ENCODE measurements around the gene PIPOX.

Gene PIPOX

GRCh38 chr17:29008591-29008990 is 34.4 kb upstream of the PIPOX start:
- Histone ChIP-seq H3K27me3 (replicated peaks; ENCODE audit: insufficient read depth, low read length) (peaks cover 47% of the 10 kb centered on the region), H3K9me2 (replicated peaks; ENCODE audit: insufficient read depth, low read length) (no peaks in the 10 kb centered on the region), H2AFZ (ENCODE audit: low read length) (no peak overlapping the region), H3K79me2 (ENCODE audit: low read length) (no peaks in the 10 kb centered on the region), H3K27ac (ENCODE audit: low read length) (no peak overlapping the region), H3K4me3 (ENCODE audit: low read length) (no peak overlapping the region), H3F3A (ENCODE audit: insufficient read depth, low read length) (no peaks in the 10 kb centered on the region), H4K20me1 (ENCODE audit: insufficient read depth, low read length) (no peaks in the 10 kb centered on the region), H3K36me3 (replicated peaks; ENCODE audit: insufficient read depth, low read length) (no peaks in the 10 kb centered on the region), H3K9ac (ENCODE audit: low read length) (no peak overlapping the region), H3K4me1 (ENCODE audit: low read length) (no peaks in the 10 kb centered on the region), H3K9me3 (replicated peaks; ENCODE audit: insufficient read depth, low read length) (no peaks in the 10 kb centered on the region), H3K4me2 (ENCODE audit: low read depth, low read length) (no peak overlapping the region)
- DNase-seq: no peak
- TF ChIP-seq CTCF (IDR thresholded peaks at IDR 0.05; ENCODE audit: low read length): no peak
- no peak for TF ChIP-seq EZH2 (optimal IDR thresholded peaks at IDR 0.05; ENCODE audit: low read depth, low read length)
- TF ChIP-seq EZH2phosphoT487 (IDR thresholded peaks at IDR 0.05; ENCODE audit: low read length): no peak

GRCh38 chr17:29010129-29010528 is 32.8 kb upstream of the PIPOX start:
- no peaks in the 10 kb centered on the region for H4K20me1 ChIP-seq (ENCODE audit: insufficient read depth, low read length)
- no peaks in the 10 kb centered on the region for H3K9me2 ChIP-seq (replicated peaks; ENCODE audit: insufficient read depth, low read length)
- H3K9me3 ChIP-seq (replicated peaks; ENCODE audit: insufficient read depth, low read length): no peaks in the 10 kb centered on the region
- no peak overlapping the region for H3K4me3 ChIP-seq (ENCODE audit: low read length)
- DNase-seq: no peak
- no peak overlapping the region for H3K4me2 ChIP-seq (ENCODE audit: low read depth, low read length)
- H3K9ac ChIP-seq (ENCODE audit: low read length): no peak overlapping the region
- H3K27me3 ChIP-seq (replicated peaks; ENCODE audit: insufficient read depth, low read length): peaks cover 46% of the 10 kb centered on the region
- H3K27ac ChIP-seq (ENCODE audit: low read length): no peak overlapping the region
- no peaks in the 10 kb centered on the region for H3K79me2 ChIP-seq (ENCODE audit: low read length)
- no peak overlapping the region for H2AFZ ChIP-seq (ENCODE audit: low read length)
- no peaks in the 10 kb centered on the region for H3K36me3 ChIP-seq (replicated peaks; ENCODE audit: insufficient read depth, low read length)
- TF ChIP-seq EZH2phosphoT487 (IDR thresholded peaks at IDR 0.05; ENCODE audit: low read length) (no peak), EZH2 (optimal IDR thresholded peaks at IDR 0.05; ENCODE audit: low read depth, low read length) (no peak), CTCF (IDR thresholded peaks at IDR 0.05; ENCODE audit: low read length) (no peak)
- H3F3A ChIP-seq (ENCODE audit: insufficient read depth, low read length): no peaks in the 10 kb centered on the region
- no peaks in the 10 kb centered on the region for H3K4me1 ChIP-seq (ENCODE audit: low read length)

GRCh38 chr17:29010586-29010985 is 32.4 kb upstream of the PIPOX start:
- Histone ChIP-seq H3K4me2 (ENCODE audit: low read depth, low read length) (no peak overlapping the region), H3K9me3 (replicated peaks; ENCODE audit: insufficient read depth, low read length) (no peaks in the 10 kb centered on the region), H3K36me3 (replicated peaks; ENCODE audit: insufficient read depth, low read length) (no peaks in the 10 kb centered on the region), H3K27me3 (replicated peaks; ENCODE audit: insufficient read depth, low read length) (peaks cover 47% of the 10 kb centered on the region), H3K4me3 (ENCODE audit: low read length) (no peak overlapping the region), H3K79me2 (ENCODE audit: low read length) (no peaks in the 10 kb centered on the region), H3F3A (ENCODE audit: insufficient read depth, low read length) (no peaks in the 10 kb centered on the region), H3K4me1 (ENCODE audit: low read length) (no peaks in the 10 kb centered on the region), H2AFZ (ENCODE audit: low read length) (no peak overlapping the region), H3K9ac (ENCODE audit: low read length) (no peak overlapping the region), H3K27ac (ENCODE audit: low read length) (no peak overlapping the region), H3K9me2 (replicated peaks; ENCODE audit: insufficient read depth, low read length) (no peaks in the 10 kb centered on the region), H4K20me1 (ENCODE audit: insufficient read depth, low read length) (no peaks in the 10 kb centered on the region)
- TF ChIP-seq CTCF (IDR thresholded peaks at IDR 0.05; ENCODE audit: low read length) (no peak), EZH2 (optimal IDR thresholded peaks at IDR 0.05; ENCODE audit: low read depth, low read length) (no peak)
- DNase-seq: no peak

All from MM.1S (cell line).